Neural cell (in vitro differentiated cells): ENCODE data around the gene AGPAT4. TPM values are rescaled to one million over a fixed set of nuclear protein-coding genes. Genes with fewer than 3 reads are reported as not detected.

Experiments used
- H2AFZ ChIP-seq: fragments of 200-600, 300-800 bp; sonication (generic), shearing (Covaris generic); 2 replicates; pipeline ENCODE4 v1.6.0; 2014; ENCODE audit warnings: low read depth, mild to moderate bottlenecking, antibody characterized with exemption, low read length, moderate library complexity
- H3F3A ChIP-seq: fragments of 200-600 bp; shearing (Covaris generic); 2 replicates; pipeline ENCODE4 v1.6.1; 2016; ENCODE audit warnings: mild to moderate bottlenecking, moderate library complexity, mixed read lengths, antibody characterized with exemption, low read length; ENCODE audit not compliant: insufficient read depth, poor library complexity, severe bottlenecking
- H3K27ac ChIP-seq: fragments of 200-600, 300-800 bp; sonication (generic), shearing (Covaris generic); 2 replicates; pipeline ENCODE4 v1.5.1; 2014; ENCODE audit warnings: mild to moderate bottlenecking, low read length, moderate library complexity
- H3K27me3 ChIP-seq: fragments of 300-800, 200-600 bp; sonication (generic), shearing (Covaris generic); 2 replicates; pipeline ENCODE4 v1.6.0; 2014; ENCODE audit warnings: mild to moderate bottlenecking, low read depth, low read length, moderate library complexity; ENCODE audit not compliant: insufficient read depth
- H3K36me3 ChIP-seq: fragments of 300-800, 200-600 bp; sonication (generic), shearing (Covaris generic); 2 replicates; pipeline ENCODE4 v1.5.1; 2014; ENCODE audit warnings: mild to moderate bottlenecking, antibody characterized with exemption, low read length, moderate library complexity; ENCODE audit not compliant: insufficient read depth
- H3K4me2 ChIP-seq: fragments of 300-800, 200-600 bp; sonication (generic), shearing (Covaris generic); 2 replicates; pipeline ENCODE4 v1.6.0; 2014; ENCODE audit warnings: mild to moderate bottlenecking, low read length
- H3K4me3 ChIP-seq: fragments of 300-800, 200-600 bp; sonication (generic), shearing (Covaris generic); 2 replicates; pipeline ENCODE4 v1.5.1; 2014; ENCODE audit warnings: mild to moderate bottlenecking, low read length, moderate library complexity
- H3K79me2 ChIP-seq: fragments of 200-600 bp; shearing (Covaris generic); replicated peaks from 2 replicates; pipeline ENCODE4 v1.6.0; 2014; ENCODE audit warnings: mild to moderate bottlenecking, low read length, moderate library complexity; ENCODE audit not compliant: insufficient read depth
- H3K9ac ChIP-seq: fragments of 300-800, 200-600 bp; sonication (generic), shearing (Covaris generic); 2 replicates; pipeline ENCODE4 v1.6.1; 2016; ENCODE audit warnings: mild to moderate bottlenecking, low read length, mixed read lengths
- H3K9me2 ChIP-seq: fragments of 200-600 bp; shearing (Covaris generic); 2 replicates; pipeline ENCODE4 v1.6.1; 2016; ENCODE audit warnings: mild to moderate bottlenecking, low read length, mixed read lengths; ENCODE audit not compliant: insufficient read depth
- H3K9me3 ChIP-seq: fragments of 200-600, 300-800 bp; sonication (generic), shearing (Covaris generic); 2 replicates; pipeline ENCODE4 v1.6.1; 2016; ENCODE audit warnings: mild to moderate bottlenecking, mixed run types, low read length, moderate library complexity, mixed read lengths
- H4K20me1 ChIP-seq: fragments of 200-600 bp; shearing (Covaris generic); 2 replicates; pipeline ENCODE4 v1.6.1; 2016; ENCODE audit warnings: mild to moderate bottlenecking, mixed run types; ENCODE audit not compliant: insufficient read depth
- CTCF ChIP-seq: fragments of 450-650 bp; IDR thresholded peaks from 2 replicates; pipeline ENCODE4 v1.5.1; 2014; ENCODE audit warnings: antibody characterized with exemption, mild to moderate bottlenecking, moderate library complexity; ENCODE audit not compliant: poor library complexity, severe bottlenecking
- EP300 ChIP-seq: fragments of 450-650 bp; conservative IDR thresholded peaks from 2 replicates; pipeline ENCODE4 v1.6.1; 2014; ENCODE audit warnings: antibody characterized with exemption, mild to moderate bottlenecking, moderate library complexity; ENCODE audit not compliant: poor library complexity, severe bottlenecking
- EZH2 ChIP-seq: fragments of 200-600, 300-800 bp; shearing (Covaris generic), sonication (generic); IDR thresholded peaks from 2 replicates; pipeline ENCODE4 v1.6.1; 2014; ENCODE audit warnings: antibody characterized with exemption, low read length, borderline replicate concordance, mild to moderate bottlenecking; ENCODE audit not compliant: insufficient read depth, poor library complexity, severe bottlenecking
- MXI1 ChIP-seq: fragments of 450-650 bp; conservative IDR thresholded peaks from 2 replicates; pipeline ENCODE4 v1.6.1; 2014; ENCODE audit warnings: antibody characterized with exemption, mild to moderate bottlenecking; ENCODE audit not compliant: poor library complexity, severe bottlenecking
- POLR2AphosphoS5 ChIP-seq: IDR thresholded peaks from 2 replicates; pipeline ENCODE4 v1.6.1; 2012
- RAD21 ChIP-seq: fragments of 450-650 bp; conservative IDR thresholded peaks from 2 replicates; pipeline ENCODE4 v1.6.1; 2014; ENCODE audit warnings: antibody characterized with exemption, mild to moderate bottlenecking, moderate library complexity
- REST ChIP-seq: IDR thresholded peaks from 2 replicates; pipeline ENCODE4 v1.6.1; 2012; ENCODE audit warnings: borderline replicate concordance
- SMC3 ChIP-seq: fragments of 450-650 bp; conservative IDR thresholded peaks from 2 replicates; pipeline ENCODE4 v1.6.1; 2014; ENCODE audit warnings: antibody characterized with exemption, mild to moderate bottlenecking, moderate library complexity; ENCODE audit not compliant: poor library complexity
- TAF1 ChIP-seq: IDR thresholded peaks from 2 replicates; pipeline ENCODE4 v1.6.1; 2012; ENCODE audit warnings: low read depth
- polyA plus RNA-seq: library from polyadenylated mRNA; depleted of rRNA; stranded (reverse); fragments of >200 nt; gene quantifications from 2 replicates; pipeline ENCODE4 v1.2.3, GENCODE V29; 2014

The AGPAT4 gene
- polyA plus RNA-seq, 1 donor from 2014 or later: 42.6 TPM

- H3K9ac ChIP-seq: no peak overlapping the region
- no peak overlapping the region for H3K4me2 ChIP-seq
- peaks cover 3% of the 10 kb centered on the region for H3F3A ChIP-seq
- H3K9me2 ChIP-seq: no peaks in the 10 kb centered on the region
- H3K27me3 ChIP-seq: no peaks in the 10 kb centered on the region
- TF ChIP-seq EP300 (no peak), SMC3 (no peak), TAF1 (no peak), POLR2AphosphoS5 (no peak), CTCF (no peak), REST (no peak), EZH2 (no peak), RAD21 (no peak), MXI1 (no peak)
- no peaks in the 10 kb centered on the region for H4K20me1 ChIP-seq
- H3K79me2 ChIP-seq: peaks cover 68% of the 10 kb centered on the region
- no peak overlapping the region for H3K27ac ChIP-seq
- H3K36me3 ChIP-seq: peaks cover 5% of the 10 kb centered on the region
- H3K4me3 ChIP-seq: no peak overlapping the region
- H3K9me3 ChIP-seq: no peaks in the 10 kb centered on the region
- H2AFZ ChIP-seq: no peak overlapping the region
Observed at GRCh38 chr6:161233986-161234661, 39.7 kb downstream of the AGPAT4 start.

DNA sequence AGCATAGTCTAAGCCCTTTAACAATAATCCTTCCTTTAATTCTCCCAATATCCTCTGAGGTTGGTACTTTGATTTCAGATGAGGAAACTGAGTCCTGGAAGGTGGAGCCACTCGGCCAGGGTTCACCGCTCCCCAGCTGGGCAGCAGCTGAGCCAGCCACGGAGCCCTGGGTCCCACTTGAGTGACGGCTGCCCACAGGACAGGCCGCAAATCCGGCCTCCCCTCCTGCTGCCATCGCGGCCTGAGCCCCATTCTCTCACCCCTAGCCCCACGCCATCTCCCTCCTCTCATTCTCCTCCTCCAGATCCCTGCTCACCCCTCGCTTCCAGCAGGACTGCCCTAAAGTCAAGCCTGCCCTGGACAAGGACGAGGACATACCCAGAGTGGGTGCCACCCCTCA is 41.4 kb downstream of the AGPAT4 start:
- Histone ChIP-seq H3K9ac (no peak overlapping the region), H3K4me3 (no peak overlapping the region), H3K79me2 (peaks cover 68% of the 10 kb centered on the region), H3F3A (peaks cover 3% of the 10 kb centered on the region), H3K27ac (no peak overlapping the region), H4K20me1 (no peaks in the 10 kb centered on the region), H3K4me2 (no peak overlapping the region), H3K27me3 (no peaks in the 10 kb centered on the region), H2AFZ (no peak overlapping the region), H3K9me2 (no peaks in the 10 kb centered on the region), H3K9me3 (no peaks in the 10 kb centered on the region), H3K36me3 (peaks cover 5% of the 10 kb centered on the region)
- no peak for TF ChIP-seq EP300
- no peak for TF ChIP-seq POLR2AphosphoS5
- no peak for TF ChIP-seq RAD21
- no peak for TF ChIP-seq REST
- no peak for TF ChIP-seq SMC3
- no peak for TF ChIP-seq EZH2
- TF ChIP-seq CTCF: no peak
- TF ChIP-seq MXI1: no peak
- no peak for TF ChIP-seq TAF1
